ENCODE measurements around the gene ASB15. TPM values are rescaled to one million over a fixed set of nuclear protein-coding genes. Genes with fewer than 3 reads are reported as not detected.
"Not testable (repeated sequence)": the region's sequence is repeated elsewhere in the genome, so short reads cannot be mapped to it uniquely, and the experiment has no call there.

The ASB15 gene
- total RNA-seq, 1 experiment from 2014 or later = not detected

GRCh38 chr7:123598657-123599056 is 3.0 kb upstream of the ASB15 start:
- DNase-seq (ENCODE audit: low read depth) = no peak

GRCh38 chr7:123599766-123600165 is 1.9 kb upstream of the ASB15 start:
- DNase-seq (ENCODE audit: low read depth) = no peak

GRCh38 chr7:123600876-123601275 is 745 bp upstream of the ASB15 start:
- DNase-seq (ENCODE audit: low read depth) = no peak

- no peak for DNase-seq (ENCODE audit: low read depth)
These were observed 1.0 kb downstream of the ASB15 start for GRCh38 chr7:123602648-123603047.

GRCh38 chr7:123604739-123605138 is 3.1 kb downstream of the ASB15 start:
- DNase-seq (ENCODE audit: low read depth) = no peak

- DNase-seq (ENCODE audit: low read depth) = no peak
These were observed 5.9 kb downstream of the ASB15 start for GRCh38 chr7:123607423-123607975.

- DNase-seq (ENCODE audit: low read depth) = no peak
These were observed 7.6 kb downstream of the ASB15 start for GRCh38 chr7:123608991-123609882.

GRCh38 chr7:123609883-123610239 is 8.2 kb downstream of the ASB15 start:
- no peak for DNase-seq (ENCODE audit: low read depth)

- DNase-seq (ENCODE audit: low read depth) = no peak
These were observed 10.4 kb downstream of the ASB15 start for GRCh38 chr7:123612024-123612423.

GRCh38 chr7:123615344-123615743 is 13.7 kb downstream of the ASB15 start:
- DNase-seq (ENCODE audit: low read depth) = no peak

GRCh38 chr7:123616223-123616622 is 14.6 kb downstream of the ASB15 start:
- DNase-seq (ENCODE audit: low read depth) = no peak

- DNase-seq (ENCODE audit: low read depth) = no peak
These were observed 20.1 kb downstream of the ASB15 start for GRCh38 chr7:123621707-123622106.

- DNase-seq (ENCODE audit: low read depth) = no peak
These were observed 21.2 kb downstream of the ASB15 start for GRCh38 chr7:123622660-123623386.

- peak; percentile 53 for DNase-seq (ENCODE audit: low read depth)
These were observed 23.0 kb downstream of the ASB15 start for GRCh38 chr7:123624527-123625183.

- DNase-seq (ENCODE audit: low read depth) = no peak
These were observed 23.6 kb downstream of the ASB15 start for GRCh38 chr7:123625254-123625653.

GRCh38 chr7:123627851-123628250 is 26.2 kb downstream of the ASB15 start:
- no peak for DNase-seq (ENCODE audit: low read depth)

- DNase-seq (ENCODE audit: low read depth) = no peak
These were observed 27.2 kb downstream of the ASB15 start for GRCh38 chr7:123628829-123629228.

GRCh38 chr7:123629281-123629680 is 27.7 kb downstream of the ASB15 start:
- no peak for DNase-seq (ENCODE audit: low read depth)

- DNase-seq (ENCODE audit: low read depth) = no peak
These were observed 31.2 kb downstream of the ASB15 start for GRCh38 chr7:123632808-123633207.

GRCh38 chr7:123633553-123633952 is 31.9 kb downstream of the ASB15 start:
- peak; percentile 54 for DNase-seq (ENCODE audit: low read depth)

- not testable (repeated sequence) for DNase-seq (ENCODE audit: low read depth)
These were observed 32.5 kb downstream of the ASB15 start for GRCh38 chr7:123634011-123634573.

Data from M059J (cell line).